ENCODE data around the gene PHF14.

GRCh38 chr7:11206177-11206899, 232.7 kb downstream of the PHF14 start:
- TF ChIP-seq CTCF (IDR thresholded peaks at IDR 0.05; ENCODE audit: poor library complexity, severe bottlenecking) = no peak
- no peak for TF ChIP-seq POLR2AphosphoS5 (IDR thresholded peaks at IDR 0.05)
- no peak for TF ChIP-seq EZH2 (IDR thresholded peaks at IDR 0.05; ENCODE audit: borderline replicate concordance, insufficient read depth, low read length, poor library complexity, severe bottlenecking)
- TF ChIP-seq RAD21 (conservative IDR thresholded peaks at IDR 0.05) = no peak
- no peak for TF ChIP-seq EP300 (conservative IDR thresholded peaks at IDR 0.05; ENCODE audit: poor library complexity, severe bottlenecking)
- no peak for TF ChIP-seq TAF1 (IDR thresholded peaks at IDR 0.05; ENCODE audit: low read depth)
- TF ChIP-seq REST (IDR thresholded peaks at IDR 0.05; ENCODE audit: borderline replicate concordance) = no peak
- TF ChIP-seq SMC3 (conservative IDR thresholded peaks at IDR 0.05; ENCODE audit: poor library complexity) = no peak
